GM18951 (cell line): Measurements from ENCODE around the gene PRR23E.

Experiments used
- POLR2A ChIP-seq: IDR thresholded peaks from 4 replicates; pipeline ENCODE4 v1.6.1; 2011; ENCODE audit warnings: mild to moderate bottlenecking; ENCODE audit not compliant: insufficient read length, insufficient read depth; ENCODE audit errors: extremely low read depth
- in situ Hi-C: fragments of 300-500 bp; cut with MboI; formaldehyde crosslinking; loops from one replicate; pipeline ENCODE4 v1.12.0; 2022; ENCODE audit warnings: low sequenced_read_pairs, mixed read lengths, inconsistent platforms; ENCODE audit not compliant: unreplicated experiment

PRR23E gene

GRCh38 chr3:127183931-127184869 is 8.7 kb upstream of the PRR23E start:
- TF ChIP-seq POLR2A: no peak
- in situ Hi-C loops: no loop called here

GRCh38 chr3:127184870-127185216 is 8.1 kb upstream of the PRR23E start:
- in situ Hi-C loops: no loop called here
- TF ChIP-seq POLR2A: no peak

GRCh38 chr3:127185268-127185667 is 7.7 kb upstream of the PRR23E start:
- in situ Hi-C loops: no loop called here
- no peak for TF ChIP-seq POLR2A

GRCh38 chr3:127185962-127186674 is 6.8 kb upstream of the PRR23E start:
- in situ Hi-C loops: no loop called here
- no peak for TF ChIP-seq POLR2A

GRCh38 chr3:127187316-127187715 is 5.6 kb upstream of the PRR23E start:
- TF ChIP-seq POLR2A: no peak
- in situ Hi-C loops: no loop called here

GRCh38 chr3:127193341-127193740 is 410 bp downstream of the PRR23E start:
- in situ Hi-C loops: no loop called here

GRCh38 chr3:127193775-127194174 is 844 bp downstream of the PRR23E start:
- in situ Hi-C loops: no loop called here
- no peak for TF ChIP-seq POLR2A

More at GRCh38 chr3:127193341-127193740, 410 bp downstream of the PRR23E start:
- TF ChIP-seq POLR2A: no peak

- no peak for TF ChIP-seq POLR2A
- in situ Hi-C loops: no loop called here
Observed at GRCh38 chr3:127194601-127195187, 1.8 kb downstream of the PRR23E start.

- in situ Hi-C loops: no loop called here
- TF ChIP-seq POLR2A: no peak
Observed at GRCh38 chr3:127195417-127195816, 2.5 kb downstream of the PRR23E start.

GRCh38 chr3:127196002-127196401 is 3.1 kb downstream of the PRR23E start:
- no peak for TF ChIP-seq POLR2A
- in situ Hi-C loops: no loop called here

- in situ Hi-C loops: no loop called here
- TF ChIP-seq POLR2A: no peak
Observed at GRCh38 chr3:127196466-127197299, 3.8 kb downstream of the PRR23E start.

GRCh38 chr3:127197300-127198189 is 4.6 kb downstream of the PRR23E start:
- in situ Hi-C loops: no loop called here
- no peak for TF ChIP-seq POLR2A
